M059J (cell line): Measurements from ENCODE around the gene USP6NL. TPM values are rescaled to one million over a fixed set of nuclear protein-coding genes. Genes with fewer than 3 reads are reported as not detected.
A peak's percentile ranks its signal among the peaks of the same experiment; 100 is the strongest.

Experiments
- DNase-seq: peaks from one replicate; pipeline ENCODE4 v3.0.0-alpha.2; 2012; ENCODE audit warnings: low read depth
- total RNA-seq: library from RNA; depleted of rRNA; stranded (reverse); fragments of >200 nt; shearing (Covaris generic); gene quantifications from 2 replicates; pipeline ENCODE4 v1.2.3, GENCODE V29; 2014

USP6NL gene
- total RNA-seq, 1 experiment from 2014 or later = 7.9 TPM

DNA sequence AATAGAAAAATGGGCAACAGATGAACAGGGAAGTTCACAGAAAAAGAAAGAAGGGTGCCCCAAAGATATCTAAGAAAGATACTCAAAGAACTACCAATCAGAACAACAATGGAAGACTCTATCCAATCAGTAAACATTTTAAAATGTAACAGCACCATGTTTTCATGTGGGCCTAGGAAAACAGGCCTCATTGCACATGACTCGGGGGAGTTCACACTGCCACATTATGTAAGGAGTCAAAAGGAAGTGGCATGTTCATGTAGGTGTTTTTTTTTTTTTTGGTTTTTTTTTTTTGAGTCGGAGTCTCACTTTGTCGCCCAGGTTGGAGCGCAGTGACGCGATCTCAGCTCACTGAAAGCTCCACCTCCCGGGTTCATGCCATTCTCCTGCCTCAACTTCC, 132.2 kb downstream of the USP6NL start:
- DNase-seq = no peak

DNA sequence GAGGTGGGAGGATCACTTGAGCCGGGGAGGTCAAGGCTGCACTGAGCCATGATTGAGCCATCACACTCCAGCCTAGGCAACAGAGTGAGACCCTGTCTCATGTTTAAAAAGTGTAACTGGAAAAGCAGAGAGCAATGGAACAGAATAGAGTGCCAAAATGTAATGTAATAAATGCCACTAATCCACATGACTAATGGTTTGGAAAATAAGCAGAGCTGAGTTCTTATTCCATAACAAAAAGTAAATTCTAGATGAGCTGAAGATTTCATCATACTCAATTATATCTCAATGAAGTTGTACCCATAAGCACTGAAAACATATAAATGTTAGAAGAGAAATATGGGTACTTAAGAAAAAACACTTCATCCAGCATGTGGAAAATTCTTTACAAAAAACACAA, 132.6 kb downstream of the USP6NL start:
- no peak for DNase-seq

DNA sequence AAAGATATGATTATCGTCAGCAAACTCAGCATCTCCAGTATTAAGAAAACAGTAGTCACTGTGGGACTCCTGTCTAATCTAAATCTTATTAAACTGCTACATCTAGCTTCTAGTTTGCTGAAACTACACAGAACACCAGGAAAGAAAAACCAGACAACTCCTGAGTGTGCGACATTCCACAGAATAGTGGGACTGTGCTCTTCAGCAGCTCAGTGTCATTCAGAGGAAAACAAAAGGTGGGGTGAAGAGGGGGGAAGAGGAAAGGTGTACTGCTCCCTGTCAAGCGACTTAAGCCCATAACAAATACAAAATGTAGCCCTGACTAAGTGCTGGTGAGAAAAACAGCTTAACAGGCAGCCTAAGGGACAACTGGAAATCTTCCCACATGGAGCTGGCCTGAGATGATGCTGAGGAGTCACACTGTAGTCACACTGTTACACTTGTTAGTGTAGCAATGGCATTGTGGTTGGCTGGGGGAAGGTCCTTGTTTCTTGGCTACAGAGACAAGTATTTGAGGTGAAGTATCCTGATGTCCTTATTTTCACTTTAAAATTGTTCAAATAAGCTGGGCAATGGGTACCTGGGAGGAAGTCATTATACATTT, 135.5 kb downstream of the USP6NL start:
- DNase-seq = peak; percentile 12

- DNase-seq = no peak
Measured at GRCh38 chr10:11473128-11473760, 138.2 kb downstream of the USP6NL start.

GRCh38 chr10:11472158-11472753, 139.2 kb downstream of the USP6NL start:
- peak; percentile 18 for DNase-seq

DNA sequence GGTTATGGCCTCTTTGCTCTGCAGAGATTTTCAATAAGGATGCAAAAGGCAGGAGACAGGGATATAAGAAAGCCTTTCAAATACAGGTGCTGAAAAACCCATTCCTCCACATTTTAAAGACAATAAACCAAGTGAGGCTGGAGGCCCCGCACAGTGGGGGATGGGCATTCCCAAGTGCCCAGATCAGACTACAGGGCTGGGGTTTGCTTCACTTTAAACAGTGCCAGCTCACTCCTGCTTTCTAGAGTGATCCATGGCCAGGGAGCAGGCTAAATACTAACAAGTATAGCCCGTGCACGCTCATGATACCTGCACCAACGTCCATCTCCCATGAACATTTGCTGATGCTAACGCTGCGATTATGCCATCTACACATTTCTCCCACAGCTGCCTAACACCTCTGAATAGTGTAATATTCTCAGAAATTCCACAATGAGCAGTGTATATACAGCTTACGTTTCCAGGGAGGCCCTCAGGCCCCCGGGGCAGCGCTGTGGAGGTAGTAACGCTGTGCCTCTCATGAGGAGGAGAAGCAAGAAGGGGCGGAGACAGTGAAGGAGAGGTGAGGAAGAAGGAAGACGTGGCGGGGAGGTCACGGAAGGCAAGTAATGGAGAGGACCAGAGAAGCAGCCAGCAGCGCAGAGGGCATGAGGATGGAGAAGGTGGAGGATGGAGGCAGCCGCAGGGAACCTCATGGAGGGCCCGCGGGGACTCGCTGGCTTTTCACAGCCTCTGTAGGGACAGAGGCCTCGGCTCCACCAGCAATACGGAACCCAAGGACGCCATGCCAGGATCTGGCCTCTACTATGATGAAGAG, 141.7 kb downstream of the USP6NL start:
- no peak for DNase-seq

- DNase-seq = peak; percentile 31
Measured at GRCh38 chr10:11468126-11468742, 143.2 kb downstream of the USP6NL start.

DNA sequence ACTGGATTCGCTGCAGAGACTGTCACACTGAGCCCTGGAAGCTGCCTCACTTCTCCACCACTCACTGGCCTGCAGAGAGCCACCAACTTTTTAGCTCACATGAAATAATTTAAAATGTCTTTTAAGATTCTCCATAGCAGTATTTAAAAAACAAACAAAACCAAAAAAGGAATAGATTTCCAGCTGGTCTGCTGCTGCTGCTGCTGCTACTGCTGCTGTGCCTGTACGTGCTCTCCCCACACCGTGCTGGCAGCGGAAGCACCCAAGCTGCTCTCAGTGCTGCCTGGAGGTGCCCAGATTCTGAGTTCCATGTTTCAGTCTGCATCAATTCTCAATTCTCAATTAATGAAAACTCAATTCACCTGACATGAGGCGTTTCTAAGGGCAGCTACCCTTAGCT, 146.0 kb downstream of the USP6NL start:
- no peak for DNase-seq

DNA sequence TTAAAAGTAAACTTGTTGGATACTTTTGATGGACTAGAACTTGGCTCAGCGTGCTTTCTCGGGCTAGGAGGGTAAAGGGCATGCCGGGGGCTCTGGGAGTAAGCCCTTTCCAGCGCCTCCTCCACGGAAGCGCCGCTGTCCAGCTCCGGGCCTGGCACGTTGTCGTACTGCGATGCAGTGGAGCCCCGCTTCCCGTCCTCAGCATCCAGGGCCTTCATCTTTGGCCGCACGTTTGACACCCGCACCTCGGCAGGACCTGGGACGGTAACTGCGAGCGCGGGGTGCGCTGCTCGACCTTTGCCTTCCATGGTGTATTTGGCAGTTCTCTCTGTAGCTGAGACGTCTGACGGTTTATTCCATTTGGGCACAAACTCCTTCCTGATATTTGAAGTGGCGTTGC, 148.3 kb downstream of the USP6NL start:
- DNase-seq = no peak

DNA sequence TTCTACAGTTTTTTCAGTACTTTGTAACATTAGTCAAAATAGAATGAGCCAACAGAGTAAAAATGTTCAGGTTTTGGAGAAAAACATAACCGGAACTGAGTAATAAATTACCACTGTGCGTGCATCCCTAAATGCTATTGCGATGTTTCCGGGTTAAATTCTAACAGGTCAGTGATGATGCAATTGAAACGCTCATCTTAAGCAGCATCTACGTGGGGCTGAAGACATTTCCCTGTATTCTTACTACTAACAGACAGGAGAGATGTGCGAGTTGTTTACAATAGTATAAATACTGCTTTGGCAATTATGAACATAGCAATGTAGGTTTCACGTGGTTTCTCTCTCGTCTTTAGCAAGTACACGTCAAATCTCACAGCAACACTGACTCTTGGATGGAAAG, 149.4 kb downstream of the USP6NL start:
- no peak for DNase-seq

DNA sequence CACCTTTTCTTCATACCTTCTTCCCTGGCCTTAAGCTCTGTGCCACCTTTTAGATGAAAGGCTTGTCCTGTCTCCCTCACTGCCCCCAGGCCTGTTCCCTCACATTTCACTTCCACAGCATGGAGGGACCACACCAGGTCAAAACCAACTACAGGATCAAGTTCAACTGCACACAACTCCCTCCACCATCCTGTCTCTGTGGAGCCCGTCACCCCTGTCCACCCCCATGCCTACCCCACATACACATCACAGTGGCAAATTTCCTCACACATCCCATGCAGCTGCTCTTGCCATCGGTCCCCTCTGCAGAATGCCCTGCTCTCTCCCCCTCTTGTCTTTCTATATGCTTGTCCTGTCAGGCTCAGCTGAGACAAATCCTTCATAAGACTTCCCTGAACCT, 154.1 kb downstream of the USP6NL start:
- no peak for DNase-seq

GRCh38 chr10:11454958-11455566, 156.4 kb downstream of the USP6NL start:
- DNase-seq = no peak

DNA sequence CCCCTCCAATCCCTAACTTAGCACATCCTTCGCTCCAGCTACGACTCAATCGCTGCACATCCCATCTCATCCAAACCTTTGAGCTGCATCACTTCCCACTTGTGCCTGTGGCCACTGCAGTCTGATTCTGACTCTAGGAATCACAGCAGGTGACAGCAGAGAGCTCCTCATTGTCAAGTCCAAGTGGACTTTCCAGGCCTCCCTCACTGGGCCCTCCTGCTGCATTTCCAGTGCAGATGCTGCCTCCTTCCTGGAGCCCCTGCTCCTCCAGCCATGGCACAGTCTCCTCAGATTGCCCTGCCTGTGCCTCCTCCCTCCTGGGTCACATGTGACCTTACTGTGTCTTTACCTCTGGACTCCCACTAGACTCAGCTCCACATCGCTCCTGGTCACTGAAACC, 157.3 kb downstream of the USP6NL start:
- DNase-seq = no peak

GRCh38 chr10:11451640-11452260, 159.7 kb downstream of the USP6NL start:
- DNase-seq = no peak

GRCh38 chr10:11450427-11450826, 161.0 kb downstream of the USP6NL start:
- DNase-seq = no peak

DNA sequence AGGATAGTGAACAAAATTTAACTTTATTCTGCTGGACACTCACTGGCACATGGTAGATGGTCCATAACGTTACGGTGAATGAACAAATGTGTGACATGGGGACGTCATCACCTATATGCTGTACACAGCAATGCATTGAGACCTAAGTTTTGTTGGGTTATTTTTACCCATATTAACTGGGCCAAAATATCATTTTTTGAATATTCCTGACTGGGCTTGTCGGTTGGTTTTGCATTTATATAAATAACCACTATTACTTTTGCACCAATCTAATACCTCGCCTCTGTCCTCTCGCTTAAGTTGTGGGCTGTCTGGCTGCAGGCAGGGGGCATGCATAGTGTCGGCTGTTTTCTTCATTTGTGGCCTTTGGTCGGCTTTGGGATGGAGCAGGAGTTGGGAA, 161.7 kb downstream of the USP6NL start:
- DNase-seq = no peak

DNA sequence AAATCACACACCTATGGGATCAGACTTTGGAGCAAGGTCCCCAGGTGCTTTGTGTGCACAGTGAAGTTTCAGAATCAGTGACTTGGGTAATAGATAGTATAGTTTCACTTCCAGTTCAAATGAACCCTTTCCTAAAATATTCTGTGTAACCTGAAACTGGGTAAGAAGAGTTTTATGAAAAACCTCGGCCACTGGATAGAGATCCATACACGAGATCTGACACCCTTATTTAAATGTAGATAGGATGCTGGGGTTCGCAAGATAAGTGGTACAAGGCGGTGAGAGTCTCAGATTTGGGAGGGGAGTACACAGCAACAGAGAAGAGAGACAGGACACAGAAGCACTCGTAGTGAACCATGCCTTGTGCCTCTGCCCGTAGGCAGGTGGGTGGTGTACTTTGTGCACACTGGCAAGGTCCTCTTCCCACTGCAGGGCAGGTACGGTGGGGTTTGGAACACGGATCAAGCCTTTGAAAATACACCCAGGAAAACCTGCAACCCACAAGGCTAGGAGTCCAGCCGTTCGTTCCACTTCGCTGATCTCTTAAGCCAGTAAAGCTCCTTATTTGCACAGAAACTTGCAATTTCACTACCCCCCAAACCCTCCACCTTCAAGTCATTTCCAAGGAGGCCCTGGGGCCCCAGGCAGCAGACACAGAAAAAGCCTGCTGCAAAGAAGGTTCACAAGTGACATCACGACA, 162.8 kb downstream of the USP6NL start:
- no peak for DNase-seq

- DNase-seq = no peak
Measured at GRCh38 chr10:11448190-11448544, 163.3 kb downstream of the USP6NL start.

- no peak for DNase-seq
Measured at GRCh38 chr10:11447586-11447985, 163.9 kb downstream of the USP6NL start.

GRCh38 chr10:11446864-11447263, 164.6 kb downstream of the USP6NL start:
- no peak for DNase-seq

DNA sequence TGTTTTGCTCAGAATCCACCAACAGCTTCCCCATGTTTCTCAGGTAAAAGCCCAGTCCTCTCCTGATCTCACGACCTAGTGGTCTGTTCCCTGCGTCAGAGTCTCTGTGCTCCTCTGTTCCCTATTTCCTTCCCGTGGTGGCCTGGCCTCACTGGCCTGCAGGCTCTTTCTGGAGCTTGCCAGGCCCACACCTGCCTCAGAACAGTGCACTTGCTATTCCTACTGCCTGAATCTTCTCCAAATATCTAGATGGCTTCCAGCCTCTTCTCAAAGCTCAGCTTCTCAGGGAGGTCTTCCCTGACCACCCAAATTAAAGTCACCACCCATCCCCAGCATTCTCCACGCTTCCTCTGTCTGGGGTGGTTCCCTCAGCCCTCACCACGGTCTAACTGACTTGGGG, 165.3 kb downstream of the USP6NL start:
- no peak for DNase-seq
